Posterior cingulate gyrus (tissue), 11 donors: Measurements from ENCODE around the gene RIPPLY1.
A peak's percentile ranks its signal among the peaks of the same experiment; 100 is the strongest.
"Not testable (repeated sequence)": the region's sequence is repeated elsewhere in the genome, so short reads cannot be mapped to it uniquely, and the experiment has no call there.

Source experiments
- DNase-seq, 10 donors: peaks; one replicate each; pipeline versions ENCODE4 v3.0.0 to v3.0.0-alpha.2; 2020 to 2021; ENCODE audit warnings: mixed read lengths in 3 of 10
- intact Hi-C: fragments of 100-400 bp; cut with DNase I; formaldehyde crosslinking; loops from one replicate; pipeline ENCODE4 v1.15.1; 2023

The RIPPLY1 gene

DNA sequence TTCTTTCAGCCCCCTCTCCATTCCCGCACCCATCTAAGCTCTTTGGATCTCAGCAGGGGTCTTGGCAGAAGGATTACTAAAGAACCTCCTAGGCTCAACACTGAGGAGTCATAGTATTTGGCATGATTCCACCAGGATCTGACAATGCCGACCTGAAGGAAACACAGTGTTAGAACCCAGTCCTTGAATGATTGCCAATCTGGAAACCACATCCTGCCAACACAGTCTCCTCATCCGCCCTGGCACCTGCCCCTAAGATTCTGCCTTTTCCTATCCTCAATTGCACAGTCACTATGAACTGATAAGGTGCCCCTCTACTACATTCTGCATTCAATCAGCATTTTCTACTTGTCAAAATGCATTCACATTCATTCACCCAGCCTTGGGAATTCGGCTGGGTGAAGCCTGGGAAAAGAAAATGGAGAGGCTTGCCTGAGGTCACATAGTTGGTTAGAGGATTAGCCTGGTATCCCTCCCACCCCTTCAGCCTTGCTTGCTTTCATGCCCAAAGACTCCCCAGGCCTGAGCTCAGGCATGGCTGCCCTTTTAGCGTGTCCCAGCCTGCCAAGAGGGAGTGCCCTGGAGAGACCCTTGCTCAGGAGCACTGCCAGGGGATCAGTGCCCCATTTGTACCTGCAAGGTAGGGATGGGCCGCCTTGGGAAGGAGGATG, 14.8 kb upstream of the RIPPLY1 start:
- intact Hi-C loops = no loop called here
- no peak for DNase-seq

DNA sequence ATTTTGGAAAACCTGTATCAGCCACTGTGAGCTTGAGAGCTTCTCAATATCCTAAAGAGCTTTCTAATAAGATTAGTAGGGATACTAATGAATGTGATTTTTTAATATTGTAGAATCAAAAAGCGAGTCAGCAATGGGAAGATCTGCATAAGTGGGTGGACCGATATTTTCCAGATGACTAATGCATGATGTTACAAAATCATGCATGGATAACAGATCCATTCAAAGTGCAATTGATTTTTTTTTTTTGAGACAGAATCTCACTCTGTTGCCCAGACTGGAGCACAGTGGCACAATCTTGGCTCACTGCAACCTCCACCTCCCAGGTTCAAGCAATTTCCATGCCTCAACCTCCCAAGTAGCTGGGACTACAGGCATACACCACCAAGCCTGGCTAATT, 9.7 kb upstream of the RIPPLY1 start:
- intact Hi-C loops = no loop called here
- DNase-seq = no peak

DNA sequence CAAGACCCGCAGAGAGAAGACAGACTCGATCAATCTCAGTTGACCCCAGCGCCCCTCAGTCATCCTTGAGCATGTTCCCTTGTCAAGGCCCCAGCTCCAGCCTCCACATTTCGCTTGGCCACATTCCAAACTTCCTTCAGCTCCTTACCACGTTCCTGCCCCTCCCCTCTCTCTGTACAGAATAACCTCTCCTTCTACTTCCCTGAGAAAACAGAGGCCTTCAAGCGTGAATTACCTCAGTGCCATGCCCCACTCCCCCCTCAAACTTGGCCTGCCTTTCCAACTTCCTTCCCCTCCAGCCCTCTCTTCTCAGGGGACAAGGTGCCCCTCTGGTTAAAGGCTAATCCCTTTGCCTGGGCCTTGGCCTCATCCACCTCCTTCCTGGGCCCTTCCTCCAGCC, 3.2 kb upstream of the RIPPLY1 start:
- intact Hi-C loops = no loop called here
- peak in 1 of 10 donors; percentile 36 for DNase-seq

DNA sequence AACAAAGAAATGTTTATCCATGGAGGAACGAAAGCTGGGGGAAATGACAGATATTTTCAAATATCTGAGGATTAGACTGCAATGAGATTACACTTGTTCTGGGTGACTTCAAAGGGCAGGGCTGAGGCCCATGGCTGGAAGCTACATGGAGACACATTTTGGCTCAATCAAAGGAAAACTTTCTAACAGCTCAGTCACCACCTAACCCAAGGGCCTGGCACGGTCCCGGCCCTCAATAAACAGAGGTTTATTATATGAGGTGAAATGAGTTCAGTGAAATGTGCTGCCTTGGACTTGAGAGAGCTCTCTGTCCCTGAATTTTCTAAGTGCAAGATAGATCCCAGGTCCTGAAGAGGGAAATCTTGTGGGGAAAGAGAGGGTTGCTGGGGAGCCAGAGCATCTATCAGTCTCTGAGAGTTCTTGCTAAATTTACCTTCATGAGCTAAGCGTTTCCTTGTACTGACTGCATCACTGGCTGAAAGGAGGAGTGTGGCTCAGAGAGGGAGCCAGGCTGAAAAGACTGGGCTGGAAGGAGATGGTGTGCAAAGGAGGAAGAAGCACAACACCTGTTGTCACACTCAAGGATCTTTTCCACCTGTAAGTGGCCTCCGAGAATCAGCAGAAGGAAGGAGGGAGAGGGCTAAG, 2.0 kb upstream of the RIPPLY1 start:
- peak in 1 of 10 donors; percentile 33 for DNase-seq
- intact Hi-C loops = no loop called here

DNA sequence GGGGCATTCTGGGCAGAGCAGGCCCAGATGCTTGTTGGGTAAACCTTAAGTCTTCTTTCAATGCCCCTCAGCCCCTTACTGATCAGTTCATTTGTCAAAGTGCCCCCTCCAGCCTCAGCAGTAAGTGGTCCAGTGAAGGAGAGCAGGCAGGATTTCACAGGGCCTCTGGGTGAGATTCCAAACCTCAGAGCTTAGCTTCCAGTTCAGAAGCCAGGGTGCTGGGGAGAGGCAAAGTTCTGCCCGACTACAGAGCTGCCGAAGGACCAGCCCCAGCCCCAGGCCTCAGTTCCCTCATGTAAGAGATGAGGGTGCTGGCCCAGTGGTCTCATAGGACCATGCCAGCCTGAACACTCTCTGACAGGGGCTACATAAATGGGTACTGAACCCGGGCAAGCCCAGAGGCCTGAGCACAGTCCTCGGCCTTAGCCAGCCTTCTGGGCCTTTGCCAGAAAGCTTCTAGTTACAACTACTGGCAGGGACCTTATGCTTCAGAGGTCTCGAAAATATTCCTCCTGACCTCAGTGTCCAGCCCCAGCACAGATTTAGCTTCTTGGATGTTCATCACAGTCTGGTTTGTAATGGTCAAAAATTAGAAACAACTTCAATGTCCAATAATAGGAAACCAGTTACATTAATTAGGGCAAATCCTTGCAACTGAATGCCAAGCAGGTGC, 851 bp upstream of the RIPPLY1 start:
- intact Hi-C loops = no loop called here
- peak in 1 of 10 donors; percentile 43 for DNase-seq

DNA sequence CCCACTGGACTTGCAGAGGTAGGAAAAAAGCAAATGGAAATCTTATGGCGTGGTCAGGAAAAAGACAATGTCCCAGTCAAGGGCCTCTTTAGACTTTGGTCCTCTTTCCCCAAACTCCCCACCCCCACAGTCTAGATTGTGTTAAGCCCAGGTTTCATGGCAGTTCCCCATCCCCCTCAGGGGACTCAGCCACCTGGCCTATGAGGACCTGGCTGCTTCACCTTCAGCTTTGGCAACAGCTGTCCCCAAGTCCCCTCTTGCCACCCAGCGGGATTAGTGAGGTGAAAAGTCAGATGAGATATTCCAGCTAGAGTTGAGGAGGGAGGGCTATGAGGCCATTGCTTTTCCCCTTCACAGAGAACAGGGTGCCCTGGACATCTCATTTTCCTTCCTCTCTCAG, 457 bp downstream of the RIPPLY1 start:
- DNase-seq = peak in 1 of 10 donors; percentile 59
- intact Hi-C loops = no loop called here

DNA sequence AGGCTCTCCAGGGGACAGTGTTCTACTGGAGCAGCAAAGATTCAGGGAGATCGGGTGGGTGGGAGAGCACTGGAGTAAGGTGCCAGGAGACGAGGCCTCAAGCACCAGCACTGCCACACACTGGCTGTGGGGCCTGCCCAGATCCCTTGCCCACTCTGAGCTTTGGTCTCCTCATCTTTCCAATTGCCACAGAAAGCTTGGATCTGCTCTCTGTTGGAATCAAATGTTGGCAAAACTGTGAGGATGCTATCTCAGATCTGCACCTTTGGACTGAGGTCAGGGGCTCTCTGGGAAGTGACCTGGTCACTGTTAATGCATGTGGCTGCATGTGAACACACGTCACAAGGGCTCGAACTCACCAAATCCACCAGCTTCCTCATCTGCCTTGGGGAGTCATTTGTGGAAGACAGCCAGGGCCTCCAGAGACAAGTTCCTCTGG, 1.3 kb downstream of the RIPPLY1 start:
- peak in 1 of 10 donors; percentile 47 for DNase-seq
- intact Hi-C loops = no loop called here

DNA sequence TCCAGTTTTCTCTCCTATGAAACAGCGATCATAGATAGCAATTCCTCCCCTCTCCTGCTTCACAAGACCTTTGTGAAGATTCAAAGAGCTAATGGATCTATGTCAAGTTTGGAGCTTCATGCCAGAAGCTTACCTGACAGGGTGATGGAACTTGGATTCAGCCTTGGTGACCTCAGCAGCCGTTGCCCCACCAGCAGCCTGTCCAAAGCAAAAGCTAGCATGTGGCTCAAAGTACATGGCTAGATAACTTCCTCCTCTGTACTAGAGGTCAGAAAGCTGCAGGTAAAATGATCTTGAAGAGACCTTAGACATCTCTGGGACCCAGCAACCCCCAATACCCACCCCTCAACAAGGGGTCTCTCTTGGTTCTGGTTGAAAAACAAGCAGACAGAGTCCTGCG, 1.8 kb downstream of the RIPPLY1 start:
- DNase-seq = peak in 1 of 10 donors; percentile 29
- intact Hi-C loops = no loop called here

DNA sequence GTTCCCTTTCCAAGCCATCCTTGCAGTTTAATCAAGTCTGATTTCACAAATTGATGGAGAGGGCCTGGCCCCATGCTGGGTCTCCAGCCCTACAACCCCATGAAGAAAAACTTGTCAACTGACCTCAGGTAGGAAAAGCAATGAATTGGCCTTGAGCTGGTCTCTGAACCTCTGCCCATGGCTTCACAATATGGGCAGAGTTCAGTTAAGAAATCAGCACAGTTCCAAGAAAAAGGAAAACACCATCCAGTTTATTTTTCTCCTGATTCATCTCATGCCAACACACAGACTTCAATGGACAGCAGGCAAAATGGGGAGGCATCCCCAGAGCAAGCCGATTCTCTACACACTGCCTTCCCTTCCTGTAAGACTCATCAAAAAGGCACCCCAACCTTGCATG, 3.3 kb downstream of the RIPPLY1 start:
- DNase-seq = no peak
- intact Hi-C loops = loop anchor here (5.0 kb wide), 1 partner anchor 52 kb away; no protein-coding TSS in a partner anchor

DNA sequence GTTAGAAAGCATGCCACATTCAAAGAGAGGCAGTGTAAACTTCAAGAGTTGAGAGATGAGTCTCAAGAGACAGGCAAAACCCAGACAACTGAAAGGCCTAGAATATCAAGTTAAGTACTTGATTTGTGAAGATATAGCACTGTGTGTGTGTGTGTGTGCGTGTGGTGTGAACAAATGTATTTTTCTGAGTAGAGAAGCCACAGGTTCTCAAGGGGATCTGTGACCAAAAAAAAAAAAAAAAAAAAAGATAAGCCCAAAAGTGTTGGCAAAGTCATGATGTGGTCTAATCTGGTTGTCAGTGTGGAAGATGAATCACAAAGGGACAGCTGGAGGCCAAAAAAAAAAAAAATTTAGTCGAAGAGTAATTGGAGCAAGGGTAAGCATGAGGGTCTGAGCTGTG, 3.9 kb downstream of the RIPPLY1 start:
- intact Hi-C loops = loop anchor here (5.0 kb wide), 1 partner anchor 53 kb away; no protein-coding TSS in a partner anchor
- no peak for DNase-seq

DNA sequence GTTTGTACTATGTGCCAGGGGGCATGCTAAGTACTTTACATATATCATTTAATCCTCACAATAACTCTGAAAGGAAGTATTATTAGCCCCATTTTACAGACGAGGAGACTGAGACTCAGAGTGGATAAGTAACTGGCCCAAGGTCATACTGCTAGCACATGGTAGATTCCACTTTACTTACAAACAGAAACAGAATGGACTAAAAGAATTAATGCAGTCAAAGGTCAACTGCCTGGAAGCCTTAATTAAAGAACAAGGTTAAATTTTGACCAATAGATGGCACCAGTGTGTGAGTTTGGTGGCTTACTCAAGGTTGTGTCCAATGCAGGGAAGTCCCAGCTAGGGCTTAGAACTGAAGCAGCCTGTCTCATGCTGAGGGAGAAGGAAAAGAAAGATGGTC, 4.7 kb downstream of the RIPPLY1 start:
- no peak for DNase-seq
- intact Hi-C loops = loop anchor here (5.0 kb wide), 1 partner anchor 54 kb away; no protein-coding TSS in a partner anchor

DNA sequence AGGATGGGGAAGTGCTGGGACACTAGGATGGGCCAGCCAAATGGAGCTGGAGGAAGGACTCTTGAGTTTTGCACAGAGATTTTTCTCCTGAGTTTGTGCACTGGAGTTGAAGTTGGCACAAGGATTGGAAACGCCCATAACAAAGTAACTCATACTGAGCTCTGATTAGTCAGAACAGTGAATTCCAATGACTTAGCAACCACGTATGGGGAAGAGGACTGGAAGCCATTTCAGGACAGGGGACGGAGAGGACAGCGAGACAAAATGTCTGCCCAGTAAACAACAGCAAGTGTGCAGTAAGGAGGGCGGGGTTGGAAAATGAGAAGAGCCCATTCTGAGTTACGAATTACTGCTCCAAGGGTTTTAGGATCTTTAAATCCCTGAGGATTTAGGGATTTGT, 5.9 kb downstream of the RIPPLY1 start:
- intact Hi-C loops = loop anchor here (5.0 kb wide), 1 partner anchor 55 kb away; no protein-coding TSS in a partner anchor
- peak in 1 of 10 donors; percentile 20 for DNase-seq

DNA sequence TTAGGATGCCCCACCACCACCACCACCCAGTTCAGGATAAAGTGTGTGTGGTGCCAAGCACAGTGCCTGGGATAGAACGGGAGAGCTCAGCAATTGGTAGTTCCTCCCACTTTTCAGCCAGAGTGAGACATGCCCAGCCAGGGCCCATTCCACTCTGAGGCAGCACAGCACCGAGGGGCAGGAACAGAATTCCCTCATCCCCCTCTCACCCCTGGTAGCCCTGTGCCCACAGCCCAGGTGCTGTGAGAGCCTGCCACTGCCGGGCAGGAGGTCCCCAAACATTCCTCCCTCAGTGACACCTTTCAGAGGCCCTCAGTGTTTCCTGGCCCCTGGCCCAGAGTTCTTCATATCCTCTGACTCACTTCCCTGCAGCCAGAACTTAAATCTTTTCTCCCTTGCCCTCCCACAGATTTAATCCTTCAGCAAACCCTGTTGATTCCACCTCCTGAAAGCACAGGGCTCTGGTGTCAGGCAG, 8.1 kb downstream of the RIPPLY1 start:
- intact Hi-C loops = loop anchor here (5.0 kb wide), 1 partner anchor 57 kb away; no protein-coding TSS in a partner anchor
- DNase-seq = no peak

DNA sequence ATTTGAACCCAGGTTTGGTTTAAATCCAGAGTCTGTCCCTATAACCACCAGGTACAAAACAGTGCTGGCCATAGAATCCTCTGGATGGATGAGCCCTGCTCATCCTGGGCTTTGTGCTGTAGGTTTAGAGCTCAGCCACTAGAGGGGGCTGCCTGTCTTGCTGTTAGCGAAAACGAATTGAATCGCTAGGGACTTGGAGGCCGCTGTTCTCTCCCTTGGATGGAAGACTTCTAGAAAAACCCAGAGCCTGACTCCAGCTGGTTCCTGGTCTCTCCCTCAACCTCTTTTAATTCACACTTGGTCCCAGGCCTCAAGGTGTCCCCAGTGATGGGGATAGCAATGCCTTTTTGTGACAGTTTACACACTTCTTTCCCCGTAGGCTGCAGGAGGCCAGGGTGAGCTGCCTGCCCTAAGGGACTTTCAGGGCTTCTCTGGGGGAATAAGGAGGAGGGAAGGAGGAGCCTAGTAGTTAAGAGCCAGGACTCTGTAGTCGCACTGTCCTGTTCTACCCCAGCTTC, 8.7 kb downstream of the RIPPLY1 start:
- intact Hi-C loops = no loop called here
- peak in 8 of 10 donors; percentile 40 to 93 (median 55) for DNase-seq

DNA sequence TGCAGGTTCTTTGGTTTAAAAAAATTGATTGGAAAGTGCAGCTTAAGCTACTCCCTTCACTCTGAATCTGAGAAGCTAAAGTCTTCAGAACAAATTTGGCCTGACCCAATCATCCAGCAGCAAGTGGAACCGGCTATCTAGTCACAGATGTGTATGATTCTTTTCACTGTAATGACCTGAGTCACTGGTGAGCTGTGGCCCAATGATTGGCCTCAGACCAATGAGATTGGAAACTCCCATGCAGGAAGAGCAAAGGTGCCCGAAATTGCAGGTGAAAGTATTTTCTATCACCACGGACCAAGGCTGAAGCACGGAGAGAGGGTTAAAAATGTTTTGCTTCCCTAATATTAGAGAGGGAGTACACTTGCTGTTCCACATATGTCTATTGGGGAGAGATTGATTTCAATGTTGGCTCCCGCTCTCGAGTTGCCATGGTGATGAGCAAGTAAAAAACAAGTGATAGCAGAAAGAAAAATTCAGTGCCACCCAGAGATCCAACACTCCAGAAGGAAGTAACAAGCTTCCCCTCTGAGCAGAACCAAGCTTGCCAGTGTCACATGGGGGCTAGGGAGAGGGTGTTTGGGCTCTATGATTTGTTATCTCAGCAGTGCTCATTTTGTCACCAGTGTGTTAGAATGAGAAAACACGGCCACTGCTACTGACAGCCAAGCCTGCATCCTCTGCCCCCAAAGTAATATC, 11.2 kb downstream of the RIPPLY1 start:
- DNase-seq = no peak
- intact Hi-C loops = no loop called here

DNA sequence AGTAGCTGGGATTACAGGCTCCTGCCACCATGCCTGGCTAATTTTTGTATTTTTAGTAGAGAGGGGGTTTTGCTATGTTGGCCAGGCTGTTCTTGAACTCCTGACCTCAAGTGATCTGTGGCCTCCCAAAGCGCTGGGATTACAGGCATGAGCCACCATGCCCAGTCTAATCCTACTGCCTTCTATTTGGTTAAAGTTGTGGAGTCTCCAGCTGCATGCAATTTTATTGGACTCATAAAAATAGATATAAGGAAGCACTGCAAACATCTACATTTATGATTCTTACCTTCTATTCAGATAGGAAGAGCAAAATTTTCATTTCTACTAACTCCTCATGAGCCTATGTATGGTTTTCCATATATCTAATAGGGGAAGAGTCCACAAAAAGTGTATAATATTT, 13.7 kb downstream of the RIPPLY1 start:
- no peak for DNase-seq
- intact Hi-C loops = no loop called here

DNA sequence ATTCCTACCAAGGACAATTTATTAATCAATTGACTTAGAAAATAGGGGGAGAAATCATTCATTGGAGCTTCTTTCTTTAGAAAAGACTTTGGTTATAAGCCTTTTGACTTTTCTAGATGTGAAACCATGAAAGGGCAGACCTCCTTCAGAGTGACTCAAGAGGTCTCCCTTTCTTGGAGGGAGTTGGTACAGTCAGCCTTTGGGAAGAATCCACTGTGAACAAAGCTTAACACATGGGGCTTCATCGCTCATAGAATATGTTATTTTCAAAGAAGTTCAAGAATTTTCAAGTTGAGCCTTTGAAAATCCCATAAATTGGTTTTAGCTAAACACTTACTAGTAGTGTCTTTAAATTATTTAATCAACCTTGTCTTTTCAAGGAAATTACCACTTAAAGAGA, 28.0 kb downstream of the RIPPLY1 start:
- no peak for DNase-seq
- intact Hi-C loops = no loop called here

DNA sequence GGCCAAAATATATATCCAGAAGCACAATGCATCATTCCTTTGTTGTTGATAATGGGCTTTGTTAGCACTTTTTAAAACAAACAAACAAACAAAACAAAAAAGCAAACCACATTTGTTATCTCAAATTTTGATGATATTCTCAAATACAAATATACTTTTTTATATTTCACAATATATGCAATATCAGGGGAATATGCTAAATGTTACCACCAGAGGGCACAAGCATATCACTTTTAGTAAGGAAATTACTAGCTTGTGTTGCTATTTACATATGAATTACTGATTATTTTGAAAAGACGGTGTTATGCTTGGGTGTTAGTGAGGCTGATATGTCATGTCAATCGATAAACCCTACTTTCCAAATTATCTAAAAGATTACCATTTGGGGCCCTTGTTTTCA, 29.1 kb downstream of the RIPPLY1 start:
- intact Hi-C loops = no loop called here
- no peak for DNase-seq

DNA sequence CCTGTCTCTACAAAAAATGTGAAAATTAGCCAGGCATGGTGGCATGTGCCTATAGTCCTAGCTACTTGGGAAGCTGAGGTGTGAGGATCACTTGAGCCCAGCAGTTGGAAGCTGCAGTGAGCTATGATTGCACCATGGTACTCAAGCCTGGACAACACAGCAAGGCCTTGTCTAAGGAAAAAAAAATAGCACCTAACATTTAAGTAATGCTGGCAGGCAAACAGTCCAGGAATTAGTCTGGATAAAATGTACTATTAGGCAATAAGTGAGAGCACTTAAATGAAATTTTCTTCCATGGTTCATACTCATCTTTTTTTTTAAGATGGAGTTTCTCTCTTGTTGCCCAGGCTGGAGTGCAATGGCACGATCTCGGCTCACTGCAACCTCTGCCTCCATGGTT, 30.3 kb downstream of the RIPPLY1 start:
- intact Hi-C loops, DNase-seq: not testable (repeated sequence)

DNA sequence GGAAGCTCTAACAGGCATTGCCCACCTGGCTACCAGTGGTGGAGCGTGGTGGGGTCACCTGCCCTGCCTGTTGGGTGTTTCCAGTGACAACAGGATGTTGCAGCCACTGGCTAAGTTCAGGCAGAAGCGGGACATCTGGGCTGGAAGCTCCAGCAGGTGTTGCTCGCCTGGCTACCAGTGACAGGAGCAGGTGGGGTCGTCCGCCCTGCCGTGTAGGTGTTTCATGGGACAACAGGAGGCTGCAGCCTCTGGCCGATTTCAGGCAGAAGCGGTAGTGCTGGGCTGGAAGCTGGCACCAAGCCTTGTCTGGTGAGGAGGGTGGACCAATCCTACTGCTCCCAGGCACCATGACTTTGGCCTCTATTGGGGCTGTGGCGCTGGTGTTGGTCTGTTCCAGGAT, 39.4 kb downstream of the RIPPLY1 start:
- peak in 2 of 10 donors; percentile 29 to 68 for DNase-seq
- intact Hi-C loops = no loop called here
